ENCODE measurements around the gene FEM1B.
A peak's percentile ranks its signal among the peaks of the same experiment; 100 is the strongest.

FEM1B gene

DNA sequence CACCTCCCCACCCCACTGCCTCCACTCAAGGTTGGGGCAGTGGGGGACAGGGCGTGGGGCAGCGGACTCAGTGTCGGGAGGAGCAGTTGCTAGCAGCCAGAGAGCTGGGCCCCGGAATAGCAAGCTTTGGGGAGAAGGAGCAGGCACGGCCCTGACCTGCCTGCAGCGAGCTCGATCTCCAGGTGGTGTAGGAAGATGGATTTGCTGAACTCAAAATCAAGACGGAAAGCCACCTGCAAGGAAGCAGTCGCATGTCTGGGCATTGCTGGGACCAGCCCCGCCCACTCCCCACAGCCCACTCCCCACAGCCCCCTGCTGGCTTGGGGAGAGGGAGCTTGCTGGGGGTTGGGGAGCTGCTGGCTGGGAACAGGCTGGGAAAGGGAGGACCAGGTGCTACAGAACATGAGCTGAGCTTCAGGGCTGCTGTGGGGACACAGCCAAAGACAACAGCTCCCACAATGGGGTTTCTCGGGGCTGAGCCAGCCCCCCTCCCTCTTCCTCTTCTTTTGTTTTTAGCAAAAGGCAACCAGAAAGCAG is 38.0 kb downstream of the FEM1B start (continued):
- TF ChIP-seq, protein P1, sequence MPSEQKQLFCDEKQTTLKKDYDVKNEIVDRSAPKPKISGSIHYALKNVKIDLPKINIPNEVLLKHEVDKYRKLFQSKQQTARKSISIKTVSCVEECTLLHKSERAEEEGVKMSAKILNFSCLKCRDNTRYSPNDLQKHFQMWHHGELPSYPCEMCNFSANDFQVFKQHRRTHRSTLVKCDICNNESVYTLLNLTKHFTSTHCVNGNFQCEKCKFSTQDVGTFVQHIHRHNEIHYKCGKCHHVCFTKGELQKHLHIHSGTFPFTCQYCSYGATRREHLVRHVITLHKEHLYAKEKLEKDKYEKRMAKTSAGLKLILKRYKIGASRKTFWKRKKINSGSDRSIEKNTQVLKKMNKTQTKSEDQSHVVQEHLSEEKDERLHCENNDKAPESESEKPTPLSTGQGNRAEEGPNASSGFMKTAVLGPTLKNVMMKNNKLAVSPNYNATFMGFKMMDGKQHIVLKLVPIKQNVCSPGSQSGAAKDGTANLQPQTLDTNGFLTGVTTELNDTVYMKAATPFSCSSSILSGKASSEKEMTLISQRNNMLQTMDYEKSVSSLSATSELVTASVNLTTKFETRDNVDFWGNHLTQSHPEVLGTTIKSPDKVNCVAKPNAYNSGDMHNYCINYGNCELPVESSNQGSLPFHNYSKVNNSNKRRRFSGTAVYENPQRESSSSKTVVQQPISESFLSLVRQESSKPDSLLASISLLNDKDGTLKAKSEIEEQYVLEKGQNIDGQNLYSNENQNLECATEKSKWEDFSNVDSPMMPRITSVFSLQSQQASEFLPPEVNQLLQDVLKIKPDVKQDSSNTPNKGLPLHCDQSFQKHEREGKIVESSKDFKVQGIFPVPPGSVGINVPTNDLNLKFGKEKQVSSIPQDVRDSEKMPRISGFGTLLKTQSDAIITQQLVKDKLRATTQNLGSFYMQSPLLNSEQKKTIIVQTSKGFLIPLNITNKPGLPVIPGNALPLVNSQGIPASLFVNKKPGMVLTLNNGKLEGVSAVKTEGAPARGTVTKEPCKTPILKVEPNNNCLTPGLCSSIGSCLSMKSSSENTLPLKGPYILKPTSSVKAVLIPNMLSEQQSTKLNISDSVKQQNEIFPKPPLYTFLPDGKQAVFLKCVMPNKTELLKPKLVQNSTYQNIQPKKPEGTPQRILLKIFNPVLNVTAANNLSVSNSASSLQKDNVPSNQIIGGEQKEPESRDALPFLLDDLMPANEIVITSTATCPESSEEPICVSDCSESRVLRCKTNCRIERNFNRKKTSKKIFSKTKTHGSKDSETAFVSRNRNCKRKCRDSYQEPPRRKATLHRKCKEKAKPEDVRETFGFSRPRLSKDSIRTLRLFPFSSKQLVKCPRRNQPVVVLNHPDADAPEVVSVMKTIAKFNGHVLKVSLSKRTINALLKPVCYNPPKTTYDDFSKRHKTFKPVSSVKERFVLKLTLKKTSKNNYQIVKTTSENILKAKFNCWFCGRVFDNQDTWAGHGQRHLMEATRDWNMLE (tag by site-specific recombination; conservative IDR thresholded peaks at IDR 0.05; ENCODE audit: low read depth): no peak
- TF ChIP-seq, protein P2, sequence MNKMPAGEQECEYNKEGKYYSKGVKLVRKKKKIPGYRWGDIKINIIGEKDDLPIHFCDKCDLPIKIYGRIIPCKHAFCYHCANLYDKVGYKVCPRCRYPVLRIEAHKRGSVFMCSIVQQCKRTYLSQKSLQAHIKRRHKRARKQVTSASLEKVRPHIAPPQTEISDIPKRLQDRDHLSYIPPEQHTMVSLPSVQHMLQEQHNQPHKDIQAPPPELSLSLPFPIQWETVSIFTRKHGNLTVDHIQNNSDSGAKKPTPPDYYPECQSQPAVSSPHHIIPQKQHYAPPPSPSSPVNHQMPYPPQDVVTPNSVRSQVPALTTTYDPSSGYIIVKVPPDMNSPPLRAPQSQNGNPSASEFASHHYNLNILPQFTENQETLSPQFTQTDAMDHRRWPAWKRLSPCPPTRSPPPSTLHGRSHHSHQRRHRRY (tag by site-specific recombination; IDR thresholded peaks at IDR 0.05): no peak
- no peak for TF ChIP-seq ZNF157 (tag by site-specific recombination; IDR thresholded peaks at IDR 0.05)
- TF ChIP-seq WT1 (tag by site-specific recombination; IDR thresholded peaks at IDR 0.05): peak; percentile 52
- TF ChIP-seq ZIC2 (tag by site-specific recombination; IDR thresholded peaks at IDR 0.05): peak; percentile 86
- TF ChIP-seq, protein P3, sequence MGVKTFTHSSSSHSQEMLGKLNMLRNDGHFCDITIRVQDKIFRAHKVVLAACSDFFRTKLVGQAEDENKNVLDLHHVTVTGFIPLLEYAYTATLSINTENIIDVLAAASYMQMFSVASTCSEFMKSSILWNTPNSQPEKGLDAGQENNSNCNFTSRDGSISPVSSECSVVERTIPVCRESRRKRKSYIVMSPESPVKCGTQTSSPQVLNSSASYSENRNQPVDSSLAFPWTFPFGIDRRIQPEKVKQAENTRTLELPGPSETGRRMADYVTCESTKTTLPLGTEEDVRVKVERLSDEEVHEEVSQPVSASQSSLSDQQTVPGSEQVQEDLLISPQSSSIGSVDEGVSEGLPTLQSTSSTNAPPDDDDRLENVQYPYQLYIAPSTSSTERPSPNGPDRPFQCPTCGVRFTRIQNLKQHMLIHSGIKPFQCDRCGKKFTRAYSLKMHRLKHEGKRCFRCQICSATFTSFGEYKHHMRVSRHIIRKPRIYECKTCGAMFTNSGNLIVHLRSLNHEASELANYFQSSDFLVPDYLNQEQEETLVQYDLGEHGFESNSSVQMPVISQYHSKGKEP (tag by site-specific recombination; IDR thresholded peaks at IDR 0.05): no peak
- TF ChIP-seq, protein P4, sequence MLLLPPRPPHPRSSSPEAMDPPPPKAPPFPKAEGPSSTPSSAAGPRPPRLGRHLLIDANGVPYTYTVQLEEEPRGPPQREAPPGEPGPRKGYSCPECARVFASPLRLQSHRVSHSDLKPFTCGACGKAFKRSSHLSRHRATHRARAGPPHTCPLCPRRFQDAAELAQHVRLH (tag by site-specific recombination; IDR thresholded peaks at IDR 0.05): no peak
- no peak for TF ChIP-seq GLI2 (tag by site-specific recombination; IDR thresholded peaks at IDR 0.05; ENCODE audit: borderline replicate concordance, low read depth)
- no peak for TF ChIP-seq MYNN (tag by site-specific recombination; IDR thresholded peaks at IDR 0.05; ENCODE audit: borderline replicate concordance)
- TF ChIP-seq OSR2 (tag by site-specific recombination; IDR thresholded peaks at IDR 0.05): no peak
- TF ChIP-seq, protein P5, sequence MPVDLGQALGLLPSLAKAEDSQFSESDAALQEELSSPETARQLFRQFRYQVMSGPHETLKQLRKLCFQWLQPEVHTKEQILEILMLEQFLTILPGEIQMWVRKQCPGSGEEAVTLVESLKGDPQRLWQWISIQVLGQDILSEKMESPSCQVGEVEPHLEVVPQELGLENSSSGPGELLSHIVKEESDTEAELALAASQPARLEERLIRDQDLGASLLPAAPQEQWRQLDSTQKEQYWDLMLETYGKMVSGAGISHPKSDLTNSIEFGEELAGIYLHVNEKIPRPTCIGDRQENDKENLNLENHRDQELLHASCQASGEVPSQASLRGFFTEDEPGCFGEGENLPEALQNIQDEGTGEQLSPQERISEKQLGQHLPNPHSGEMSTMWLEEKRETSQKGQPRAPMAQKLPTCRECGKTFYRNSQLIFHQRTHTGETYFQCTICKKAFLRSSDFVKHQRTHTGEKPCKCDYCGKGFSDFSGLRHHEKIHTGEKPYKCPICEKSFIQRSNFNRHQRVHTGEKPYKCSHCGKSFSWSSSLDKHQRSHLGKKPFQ (tag by site-specific recombination; IDR thresholded peaks at IDR 0.05): no peak
- no peak for TF ChIP-seq YY1 (tag by site-specific recombination; IDR thresholded peaks at IDR 0.05)
- TF ChIP-seq FEZF1 (tag by site-specific recombination; IDR thresholded peaks at IDR 0.05): no peak
- TF ChIP-seq ZNF2 (tag by site-specific recombination; IDR thresholded peaks at IDR 0.05): no peak
- TF ChIP-seq, protein P6, sequence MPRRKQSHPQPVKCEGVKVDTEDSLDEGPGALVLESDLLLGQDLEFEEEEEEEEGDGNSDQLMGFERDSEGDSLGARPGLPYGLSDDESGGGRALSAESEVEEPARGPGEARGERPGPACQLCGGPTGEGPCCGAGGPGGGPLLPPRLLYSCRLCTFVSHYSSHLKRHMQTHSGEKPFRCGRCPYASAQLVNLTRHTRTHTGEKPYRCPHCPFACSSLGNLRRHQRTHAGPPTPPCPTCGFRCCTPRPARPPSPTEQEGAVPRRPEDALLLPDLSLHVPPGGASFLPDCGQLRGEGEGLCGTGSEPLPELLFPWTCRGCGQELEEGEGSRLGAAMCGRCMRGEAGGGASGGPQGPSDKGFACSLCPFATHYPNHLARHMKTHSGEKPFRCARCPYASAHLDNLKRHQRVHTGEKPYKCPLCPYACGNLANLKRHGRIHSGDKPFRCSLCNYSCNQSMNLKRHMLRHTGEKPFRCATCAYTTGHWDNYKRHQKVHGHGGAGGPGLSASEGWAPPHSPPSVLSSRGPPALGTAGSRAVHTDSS (tag by site-specific recombination; IDR thresholded peaks at IDR 0.05): no peak
- TF ChIP-seq, protein P7, sequence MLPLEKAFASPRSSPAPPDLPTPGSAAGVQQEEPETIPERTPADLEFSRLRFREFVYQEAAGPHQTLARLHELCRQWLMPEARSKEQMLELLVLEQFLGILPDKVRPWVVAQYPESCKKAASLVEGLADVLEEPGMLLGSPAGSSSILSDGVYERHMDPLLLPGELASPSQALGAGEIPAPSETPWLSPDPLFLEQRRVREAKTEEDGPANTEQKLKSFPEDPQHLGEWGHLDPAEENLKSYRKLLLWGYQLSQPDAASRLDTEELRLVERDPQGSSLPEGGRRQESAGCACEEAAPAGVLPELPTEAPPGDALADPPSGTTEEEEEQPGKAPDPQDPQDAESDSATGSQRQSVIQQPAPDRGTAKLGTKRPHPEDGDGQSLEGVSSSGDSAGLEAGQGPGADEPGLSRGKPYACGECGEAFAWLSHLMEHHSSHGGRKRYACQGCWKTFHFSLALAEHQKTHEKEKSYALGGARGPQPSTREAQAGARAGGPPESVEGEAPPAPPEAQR (tag by site-specific recombination; IDR thresholded peaks at IDR 0.05): no peak
- no peak for TF ChIP-seq ZNF248 (tag by site-specific recombination; IDR thresholded peaks at IDR 0.05)
